B cell (primary cell): ENCODE measurements around the gene ARF6. TPM values are rescaled to one million over a fixed set of nuclear protein-coding genes. Genes with fewer than 3 reads are reported as not detected.

ENCODE experiments used
- ATAC-seq: fragments of 200-7000 bp; cut with Tn5 transposase; one replicate; pipeline ENCODE4 v1.10.0; 2021; ENCODE audit warnings: low read depth, mild to moderate bottlenecking, moderate number of reproducible peaks, moderate library complexity
- CTCF ChIA-PET: fragments of 350-600 bp; sonication (Branson Sonifier 250); formaldehyde crosslinking; loops from one replicate; lab custom pipeline; 2021; ENCODE audit warnings: antibody characterized with exemption, inconsistent platforms; lab: Charles Lee
- POLR2A ChIA-PET: fragments of 350-600 bp; sonication (Branson Sonifier 250); formaldehyde crosslinking; loops from one replicate; lab custom pipeline; 2021; ENCODE audit warnings: antibody characterized with exemption; lab: Charles Lee
- DNase-seq: peaks from one replicate; pipeline ENCODE4 v3.0.0; 2013
- H2AFZ ChIP-seq: 2 replicates; pipeline ENCODE4 v1.6.1; 2012; ENCODE audit warnings: mild to moderate bottlenecking, low read depth, low read length; ENCODE audit not compliant: insufficient read depth, poor library complexity, severe bottlenecking
- H3K27ac ChIP-seq, 2 donors: 1 replicate in 1 of 2; 2 replicates in 1 of 2; pipeline ENCODE4 v1.5.1; 2012 to 2013; ENCODE audit warnings: low read length in 2 of 2, mild to moderate bottlenecking in 2 of 2, moderate library complexity in 1 of 2
- H3K27me3 ChIP-seq, 4 experiments: fragments of 200-600 bp in 1 of 4; sonication (generic) in 1 of 4; replicated peaks in 1 of 4; 1 replicate in 2 of 4; 2 replicates in 2 of 4; pipeline versions ENCODE4 v1.6.1 to v1.7.0; 2013 to 2016; ENCODE audit warnings: low read length in 3 of 4, mild to moderate bottlenecking in 2 of 4, mixed read lengths in 1 of 4, moderate library complexity in 1 of 4; ENCODE audit not compliant: insufficient read depth in 4 of 4, control insufficient read depth in 3 of 4; ENCODE audit errors: control extremely low read depth in 1 of 4
- H3K36me3 ChIP-seq, 2 experiments: replicated peaks in 1 of 2; 1 replicate in 1 of 2; 2 replicates in 1 of 2; pipeline versions ENCODE4 v1.6.1 to v1.7.1; 2013; ENCODE audit warnings: low read length in 1 of 2; ENCODE audit not compliant: insufficient read depth in 2 of 2, control insufficient read depth in 1 of 2; ENCODE audit errors: control extremely low read depth in 1 of 2, extremely low read depth in 1 of 2
- H3K4me1 ChIP-seq, 2 donors: fragments of 200-600 bp in 1 of 2; sonication (generic) in 1 of 2; 1 replicate in 1 of 2; 2 replicates in 1 of 2; pipeline versions ENCODE4 v1.5.1 to v1.6.1; 2013 to 2017; ENCODE audit warnings: low read length in 2 of 2; ENCODE audit not compliant: control insufficient read depth in 2 of 2, insufficient read depth in 2 of 2
- H3K4me2 ChIP-seq: replicated peaks from 2 replicates; pipeline ENCODE3; 2012; ENCODE audit warnings: mild to moderate bottlenecking, low read depth, low read length; ENCODE audit not compliant: poor library complexity, severe bottlenecking
- H3K4me3 ChIP-seq, 5 experiments: fragments of 200-600 bp in 1 of 5; sonication (generic) in 1 of 5; 1 replicate in 3 of 5; 2 replicates in 2 of 5; pipeline versions ENCODE4 v1.5.1 to v1.7.0; 2011 to 2016; ENCODE audit warnings: low read length in 4 of 5, mild to moderate bottlenecking in 4 of 5, low read depth in 2 of 5, control low read depth in 1 of 5, moderate library complexity in 1 of 5; ENCODE audit not compliant: insufficient read depth in 1 of 5; ENCODE audit errors: control extremely low read depth in 1 of 5, extremely low read depth in 1 of 5
- H3K79me2 ChIP-seq: fragments of 200-600 bp; sonication (generic); one replicate; pipeline ENCODE4 v1.6.0; 2016; ENCODE audit warnings: low read length; ENCODE audit not compliant: control insufficient read depth, insufficient read depth
- H3K9ac ChIP-seq: fragments of 200-600 bp; sonication (generic); 2 replicates; pipeline ENCODE4 v1.6.1; 2017; ENCODE audit warnings: mild to moderate bottlenecking, low read length, moderate library complexity
- H3K9me3 ChIP-seq, 3 donors: one replicate each; pipeline versions ENCODE4 v1.6.1 to v1.7.1; 2013; ENCODE audit warnings: low read length in 2 of 3; ENCODE audit not compliant: control insufficient read depth in 2 of 3, insufficient read depth in 1 of 3; ENCODE audit errors: control extremely low read depth in 1 of 3
- H4K20me1 ChIP-seq: 2 replicates; pipeline ENCODE4 v1.6.0; 2012; ENCODE audit warnings: mild to moderate bottlenecking, low read length; ENCODE audit not compliant: insufficient read depth, control insufficient read depth, poor library complexity, severe bottlenecking
- H3K27ac Mint-ChIP-seq: one replicate; pipeline ENCODE4 v1.8.0; 2021; ENCODE audit warnings: mixed read lengths
- H3K27me3 Mint-ChIP-seq: one replicate; pipeline ENCODE4 v1.8.0; 2021; ENCODE audit warnings: mixed read lengths
- H3K4me1 Mint-ChIP-seq: one replicate; pipeline ENCODE4 v1.8.0; 2021; ENCODE audit warnings: mixed read lengths
- H3K4me3 Mint-ChIP-seq: one replicate; pipeline ENCODE4 v1.8.0; 2021; ENCODE audit warnings: mixed read lengths
- H3K9me3 Mint-ChIP-seq: one replicate; pipeline ENCODE4 v1.8.0; 2022; ENCODE audit warnings: mixed read lengths; ENCODE audit not compliant: insufficient read depth
- EZH2 ChIP-seq: IDR thresholded peaks from 2 replicates; pipeline ENCODE4 v1.6.1; 2012; ENCODE audit warnings: borderline replicate concordance, low read depth, mild to moderate bottlenecking, moderate library complexity, low read length; ENCODE audit not compliant: insufficient read depth, poor library complexity, severe bottlenecking
- WGBS: methylation state at CpG from one replicate; pipeline ENCODE4 v1.1.5; 2013; ENCODE audit warnings: missing lambda C conversion rate; ENCODE audit not compliant: insufficient coverage; 5-methylcytosine and 5-hydroxymethylcytosine counted together
- intact Hi-C: fragments of 100-400 bp; cut with micrococcal nuclease; formaldehyde crosslinking; loops from one replicate; pipeline ENCODE4 v1.10.0; 2022
- polyA plus RNA-seq: library from polyadenylated mRNA; depleted of rRNA; stranded (reverse); fragments of >200 nt; gene quantifications from 2 replicates; pipeline ENCODE4 v1.2.3, GENCODE V29; 2012
- total RNA-seq, 2 donors: library from RNA; stranded (reverse); fragments of 120-200 nt in 1 of 2; gene quantifications; 1 replicate in 1 of 2; 2 replicates in 1 of 2; pipeline versions ENCODE4 v1.2.3 to v1.2.4, GENCODE V29; 2013 to 2022
- TF ChIP-seq, protein P1 (sequence below): fragments of 200-600 bp; IDR thresholded peaks from one replicate; pipeline ENCODE4 v1.8.0; 2022; ENCODE audit warnings: antibody characterized with exemption, mild to moderate bottlenecking

ARF6 gene
- total and polyA plus RNA-seq, 2 donors (not counting 1 experiment from before 2014, with no cell fraction given): 96.6 to 135 TPM

GRCh38 chr14:49882826-49883694 is 9.8 kb upstream of the ARF6 start:
- no peak overlapping the region for H3K4me3 ChIP-seq
- no peak overlapping the region for H3K4me3 Mint-ChIP-seq
- peaks cover 20 to 25% of the 10 kb centered on the region in 2 donors for H3K4me1 ChIP-seq
- ATAC-seq: no peak
- TF ChIP-seq, protein P1, sequence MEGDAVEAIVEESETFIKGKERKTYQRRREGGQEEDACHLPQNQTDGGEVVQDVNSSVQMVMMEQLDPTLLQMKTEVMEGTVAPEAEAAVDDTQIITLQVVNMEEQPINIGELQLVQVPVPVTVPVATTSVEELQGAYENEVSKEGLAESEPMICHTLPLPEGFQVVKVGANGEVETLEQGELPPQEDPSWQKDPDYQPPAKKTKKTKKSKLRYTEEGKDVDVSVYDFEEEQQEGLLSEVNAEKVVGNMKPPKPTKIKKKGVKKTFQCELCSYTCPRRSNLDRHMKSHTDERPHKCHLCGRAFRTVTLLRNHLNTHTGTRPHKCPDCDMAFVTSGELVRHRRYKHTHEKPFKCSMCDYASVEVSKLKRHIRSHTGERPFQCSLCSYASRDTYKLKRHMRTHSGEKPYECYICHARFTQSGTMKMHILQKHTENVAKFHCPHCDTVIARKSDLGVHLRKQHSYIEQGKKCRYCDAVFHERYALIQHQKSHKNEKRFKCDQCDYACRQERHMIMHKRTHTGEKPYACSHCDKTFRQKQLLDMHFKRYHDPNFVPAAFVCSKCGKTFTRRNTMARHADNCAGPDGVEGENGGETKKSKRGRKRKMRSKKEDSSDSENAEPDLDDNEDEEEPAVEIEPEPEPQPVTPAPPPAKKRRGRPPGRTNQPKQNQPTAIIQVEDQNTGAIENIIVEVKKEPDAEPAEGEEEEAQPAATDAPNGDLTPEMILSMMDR: no peak
- no peak for TF ChIP-seq EZH2
- H3K9me3 ChIP-seq: no peaks in the 10 kb centered on the region
- no peaks in the 10 kb centered on the region for H3K27me3 ChIP-seq
- H3K9me3 Mint-ChIP-seq: no peaks in the 10 kb centered on the region
- peak overlapping the region; percentile 3 for H3K27ac Mint-ChIP-seq
- intact Hi-C loops: no loop called here
- H3K27ac ChIP-seq: no peak overlapping the region
- no peak overlapping the region for H3K9ac ChIP-seq
- no peaks in the 10 kb centered on the region for H3K27me3 Mint-ChIP-seq
- peaks cover 24% of the 10 kb centered on the region for H3K4me1 Mint-ChIP-seq
- H4K20me1 ChIP-seq: no peaks in the 10 kb centered on the region
- H2AFZ ChIP-seq: no peak overlapping the region
- ChIA-PET CTCF (interaction anchor here (4.9 kb wide), 1 partner anchor 20 kb away, joined by 49 read pairs; no protein-coding TSS in a partner anchor), POLR2A (no interaction called here)
- 94% methylated on average over 15 of the region's 18 CpGs for WGBS
- H3K36me3 ChIP-seq: no peaks in the 10 kb centered on the region
- H3K79me2 ChIP-seq: no peaks in the 10 kb centered on the region
- no peak overlapping the region for H3K4me2 ChIP-seq
- no peak for DNase-seq

- no peaks in the 10 kb centered on the region for H4K20me1 ChIP-seq
- H3K9me3 ChIP-seq: no peaks in the 10 kb centered on the region
- H2AFZ ChIP-seq: peak overlapping the region; percentile 25
- ChIA-PET POLR2A (no interaction called here), CTCF (interaction anchor here (2.9 kb wide), 1 partner anchor 17 kb away, joined by 19 read pairs; no protein-coding TSS in a partner anchor)
- no peaks in the 10 kb centered on the region for H3K27me3 Mint-ChIP-seq
- DNase-seq (no peak), ATAC-seq (peak; percentile 21)
- no peak overlapping the region for H3K9ac ChIP-seq
- H3K4me1 Mint-ChIP-seq: peaks cover 16% of the 10 kb centered on the region
- no peaks in the 10 kb centered on the region for H3K27me3 ChIP-seq
- peak overlapping the region; percentile 58 for H3K27ac Mint-ChIP-seq
- H3K36me3 ChIP-seq: no peaks in the 10 kb centered on the region
- peak overlapping the region; percentile 56 for H3K4me3 Mint-ChIP-seq
- intact Hi-C loops: no loop called here
- peaks cover 12 to 14% of the 10 kb centered on the region in 2 donors for H3K4me1 ChIP-seq
- no peak overlapping the region for H3K4me3 ChIP-seq
- H3K4me2 ChIP-seq: peak overlapping the region; percentile 13
- H3K27ac ChIP-seq: no peak overlapping the region
- WGBS: 49% methylated on average over 12 of the region's 12 CpGs
- peaks cover 24% of the 10 kb centered on the region for H3K79me2 ChIP-seq
- H3K9me3 Mint-ChIP-seq: no peaks in the 10 kb centered on the region
- TF ChIP-seq EZH2: no peak
- TF ChIP-seq, protein P1: no peak
Observed at GRCh38 chr14:49886523-49886922, 6.4 kb upstream of the ARF6 start.
